Measurements from ENCODE around the gene ZNF334.

ZNF334 gene

DNA sequence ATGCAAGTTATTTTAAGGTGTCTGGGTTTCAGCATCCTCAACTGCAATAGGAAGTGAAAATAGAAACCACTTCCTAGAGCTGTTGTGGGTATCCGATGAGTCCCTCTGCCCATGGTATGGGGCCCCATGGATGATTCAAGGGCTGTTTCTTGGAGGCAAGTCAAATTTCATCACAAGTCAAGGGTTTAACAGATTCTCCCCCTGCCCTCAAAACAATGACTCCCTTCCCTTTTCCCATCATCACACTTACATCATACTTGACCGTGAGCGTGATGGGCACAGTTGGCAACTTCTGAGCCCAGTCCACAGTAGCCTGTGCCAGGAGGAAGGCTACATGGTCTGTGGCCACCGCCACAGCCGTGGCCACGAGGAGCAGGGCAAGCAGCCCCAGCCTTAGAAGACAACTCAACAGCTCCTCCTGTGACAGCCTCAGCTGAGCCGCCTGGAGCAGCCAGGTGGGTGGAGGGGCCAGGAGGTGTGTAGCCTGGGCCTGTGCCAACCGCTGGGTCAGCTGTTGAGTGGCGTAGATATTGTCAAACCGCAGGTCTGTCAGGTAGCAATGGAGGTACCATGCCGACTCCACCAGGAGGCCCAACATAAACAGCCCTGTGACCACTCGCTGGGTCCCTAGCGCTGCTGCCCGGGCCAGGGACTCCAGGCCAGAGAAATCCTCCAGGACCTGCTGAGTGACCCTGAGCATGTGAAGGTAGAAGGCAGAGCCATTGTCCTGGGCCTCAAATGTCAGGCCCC lies 31.9 kb upstream of the ZNF334 start:
- FAIRE-seq, result no peak

DNA sequence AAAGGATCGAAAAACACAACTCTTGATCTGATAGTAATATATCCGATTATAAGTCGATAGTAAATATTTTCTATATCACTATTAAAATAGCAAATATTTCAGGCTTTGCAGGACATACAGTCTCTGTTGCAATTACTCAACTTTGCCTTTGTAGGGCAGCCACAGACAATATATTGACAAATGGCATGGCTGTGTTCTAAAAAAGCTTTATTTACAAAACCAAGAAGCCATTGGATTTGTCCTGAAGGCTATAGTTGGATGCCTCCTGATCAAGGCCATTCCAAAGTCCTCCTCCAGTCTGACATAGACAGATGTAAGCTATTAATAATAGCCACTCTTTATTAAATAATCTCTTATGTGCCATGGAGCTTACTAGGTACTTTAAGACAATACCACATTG lies 31.2 kb upstream of the ZNF334 start:
- FAIRE-seq, result no peak

GRCh38 chr20:46543959-46544358 lies 30.6 kb upstream of the ZNF334 start:
- FAIRE-seq, result no peak

- FAIRE-seq, result no peak
Measured at GRCh38 chr20:46543033-46543432, 29.7 kb upstream of the ZNF334 start.

DNA sequence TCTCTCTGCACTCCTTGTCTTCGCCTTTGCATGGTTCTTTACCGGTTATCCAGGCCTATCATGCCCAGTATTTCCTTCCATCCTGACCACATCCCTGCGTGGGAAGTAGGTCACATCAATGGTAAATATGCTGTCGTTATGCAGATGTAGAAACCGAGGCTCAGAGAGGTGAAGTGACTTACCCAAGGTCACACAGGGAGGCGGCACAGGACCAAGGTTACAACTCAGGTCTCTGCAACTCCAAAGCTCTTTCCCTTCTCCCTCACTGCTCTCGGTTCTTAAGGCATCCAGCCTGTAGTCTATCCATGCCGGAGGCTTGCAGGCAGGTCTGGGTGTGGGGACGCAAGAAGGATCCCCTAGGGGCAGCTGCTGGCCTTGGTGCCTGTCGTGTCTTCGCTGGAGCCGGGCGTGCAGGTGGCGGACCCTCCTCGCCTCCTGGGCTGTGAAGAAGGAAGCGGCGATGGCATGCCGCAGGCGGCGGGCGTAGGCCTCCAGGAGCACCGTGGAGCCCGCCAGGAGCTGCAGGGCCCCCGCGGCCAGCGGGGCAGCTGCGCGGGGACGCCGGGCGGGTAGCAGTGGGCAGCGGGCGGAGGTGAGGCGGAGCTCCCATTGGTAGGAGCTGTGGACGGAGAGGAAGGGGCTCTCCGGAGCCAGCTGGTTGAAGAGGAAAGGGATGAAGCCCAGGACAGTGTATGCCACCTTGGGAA lies 28.0 kb upstream of the ZNF334 start:
- FAIRE-seq, result no peak

- FAIRE-seq, result no peak
Measured at GRCh38 chr20:46539113-46539512, 25.8 kb upstream of the ZNF334 start.

DNA sequence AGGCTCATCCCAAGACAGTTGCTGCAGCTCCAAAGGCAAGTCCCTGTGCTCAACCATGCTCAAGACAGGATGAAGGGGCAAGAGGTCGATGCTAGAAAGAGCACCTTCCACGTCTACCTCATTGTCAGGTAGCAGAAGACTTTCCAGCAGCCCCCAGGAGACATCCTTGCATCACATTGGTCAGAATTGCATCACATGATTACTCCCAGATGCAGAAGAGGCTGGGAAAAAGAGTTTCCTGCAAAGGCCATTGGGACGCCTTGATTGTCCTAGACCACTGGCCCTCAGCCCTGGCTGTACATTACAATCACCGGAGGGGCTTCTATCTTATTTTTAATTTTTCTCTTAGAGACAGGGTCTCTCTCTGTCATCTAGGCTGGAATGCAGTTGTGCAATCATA lies 17.3 kb upstream of the ZNF334 start:
- no peak for FAIRE-seq

GRCh38 chr20:46523696-46524328 lies 10.5 kb upstream of the ZNF334 start:
- no peak for FAIRE-seq

DNA sequence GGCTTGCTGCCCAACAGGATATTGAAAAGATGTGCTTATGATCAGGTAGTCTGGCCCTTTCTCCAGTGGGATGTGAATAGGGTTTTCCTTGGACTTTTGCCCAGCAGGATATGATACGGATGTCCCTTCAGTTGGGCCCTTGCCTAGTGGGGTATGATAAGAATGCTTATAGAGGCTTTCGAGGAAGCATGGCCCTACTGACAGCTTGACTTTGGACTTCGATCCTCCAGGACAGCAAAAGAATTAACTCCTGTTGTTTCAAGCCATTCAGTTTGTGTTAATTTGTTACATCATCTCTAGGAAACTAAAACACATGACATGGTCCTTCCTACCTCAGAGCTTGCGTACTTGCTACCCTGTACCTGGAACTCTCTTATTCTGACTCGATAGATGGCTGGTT lies 9.7 kb upstream of the ZNF334 start:
- FAIRE-seq, result no peak

- no peak for FAIRE-seq
Measured at GRCh38 chr20:46520976-46521579, 7.7 kb upstream of the ZNF334 start.

- no peak for FAIRE-seq
Measured at GRCh38 chr20:46520540-46520939, 7.2 kb upstream of the ZNF334 start.

DNA sequence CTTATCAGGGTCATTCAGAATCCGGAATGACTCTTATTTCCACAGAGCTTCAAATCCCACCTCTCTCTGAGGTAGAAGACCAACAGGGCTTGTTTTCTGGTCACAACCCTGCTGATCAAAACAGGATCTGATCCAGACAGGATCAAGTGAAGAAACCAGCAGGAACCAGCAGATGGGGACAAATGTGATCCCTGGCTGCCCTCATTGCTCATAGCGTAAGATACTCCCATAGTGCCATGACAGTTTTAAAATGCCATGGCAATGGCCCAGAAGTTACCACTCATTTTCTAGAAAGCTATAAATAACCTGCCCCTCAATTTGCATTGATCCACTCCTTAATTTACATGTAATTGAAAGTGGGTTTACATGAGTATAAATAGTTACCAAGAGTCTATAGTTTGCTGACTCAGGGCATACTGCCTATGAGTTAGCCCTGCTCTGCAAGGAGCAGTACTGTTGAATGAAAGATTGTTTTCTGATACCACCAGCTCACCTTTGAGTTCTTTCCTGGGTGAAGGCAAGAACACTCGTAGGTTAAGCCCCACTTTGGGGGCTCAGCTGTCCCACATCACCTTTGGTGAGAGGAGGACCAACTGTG lies 6.2 kb upstream of the ZNF334 start:
- FAIRE-seq, result no peak

DNA sequence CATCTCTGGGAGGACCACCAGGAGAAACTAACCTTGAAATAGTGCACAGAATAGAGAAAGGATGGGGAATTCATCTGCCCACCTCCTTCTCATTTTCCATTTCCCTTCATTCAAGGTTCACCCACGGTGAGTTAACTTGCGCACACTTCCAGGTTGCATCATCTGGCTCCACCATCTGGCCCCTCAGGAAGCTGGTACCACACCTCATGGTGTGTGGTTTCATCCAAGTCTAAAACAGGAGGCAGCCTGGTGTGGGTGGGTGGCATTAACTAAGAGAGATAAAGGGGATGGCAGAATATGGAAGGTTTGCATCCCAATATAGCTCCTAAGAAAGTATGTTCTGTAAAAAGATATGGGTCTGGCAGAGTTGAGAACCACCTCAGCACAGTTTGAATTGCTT lies 3.8 kb downstream of the ZNF334 start:
- no peak for FAIRE-seq

DNA sequence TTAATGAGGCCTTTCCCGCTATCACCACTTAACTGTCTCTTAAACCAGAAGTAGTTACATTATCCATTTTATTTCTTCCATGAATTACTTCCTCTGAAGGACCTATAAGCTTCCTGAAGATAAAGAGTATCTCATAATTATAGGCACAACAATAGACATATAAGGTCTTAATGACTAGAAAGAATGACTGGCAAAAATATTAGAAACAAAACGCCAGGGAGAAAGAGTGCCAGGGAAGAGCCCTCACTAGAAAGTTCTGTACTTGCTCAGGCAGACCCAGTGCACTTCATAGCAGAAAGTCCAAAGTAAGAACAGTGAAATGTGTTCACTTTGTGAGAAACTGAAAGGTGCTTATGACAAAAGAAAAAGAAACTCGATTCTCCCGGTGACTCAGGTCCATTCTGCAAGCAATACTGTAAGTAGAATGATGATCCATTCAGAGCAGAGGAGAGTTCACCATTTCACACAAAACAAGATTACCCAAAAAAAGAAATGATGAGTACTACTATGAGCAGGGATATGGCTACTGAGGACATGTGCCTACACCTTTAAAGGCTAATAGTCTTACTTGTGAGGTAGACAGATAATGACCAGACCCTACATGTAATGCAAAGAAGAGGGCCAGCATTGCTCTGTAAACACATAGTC lies 5.5 kb downstream of the ZNF334 start:
- no peak for FAIRE-seq

DNA sequence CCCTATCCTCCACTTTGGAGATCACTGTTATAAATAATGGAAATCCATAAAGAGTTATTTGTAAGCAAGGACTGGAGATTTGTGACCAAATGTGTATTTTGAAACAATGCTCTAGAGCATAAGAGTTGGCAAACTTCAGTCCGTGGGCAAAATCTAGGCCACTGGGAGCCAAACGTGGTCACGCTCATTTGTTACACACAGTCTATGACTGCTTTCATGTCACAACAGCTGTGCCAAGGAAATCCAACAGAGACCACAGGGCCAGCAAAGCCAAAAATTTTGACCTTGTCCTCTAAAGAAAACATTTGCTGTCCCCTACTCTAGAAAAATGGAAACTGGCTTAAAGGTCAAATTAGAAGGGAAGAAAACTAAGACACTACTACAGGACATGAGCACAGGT lies 7.9 kb downstream of the ZNF334 start:
- FAIRE-seq, result no peak

- FAIRE-seq, result no peak
Measured at GRCh38 chr20:46501961-46502360, 11.4 kb downstream of the ZNF334 start.

DNA sequence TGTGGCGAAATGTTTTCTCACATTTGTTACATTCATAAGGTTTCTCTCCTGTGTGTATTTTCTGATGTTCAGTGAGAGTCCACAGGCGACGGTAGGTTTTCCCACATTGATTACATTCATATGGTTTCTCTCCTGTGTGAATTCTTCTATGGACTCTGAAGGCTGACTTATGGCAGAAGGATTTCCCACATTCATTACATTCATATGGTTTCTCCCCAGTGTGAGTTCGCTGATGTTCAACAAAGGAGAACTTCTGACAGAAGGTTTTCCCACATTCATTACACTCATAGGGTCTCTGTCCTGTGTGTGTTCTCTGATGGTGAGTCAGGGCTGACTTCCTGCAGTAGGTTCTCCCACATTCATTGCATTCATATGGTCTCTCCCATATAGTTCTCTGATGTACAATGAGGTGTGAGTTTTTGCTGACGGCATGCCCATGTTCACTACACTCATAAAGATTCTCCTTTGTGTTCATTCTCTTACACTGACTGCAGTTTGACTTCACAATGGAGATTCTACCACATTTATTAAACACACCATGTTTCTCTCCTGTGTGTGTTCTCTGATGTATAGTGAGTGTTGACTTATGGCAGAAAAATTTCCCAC lies 11.9 kb downstream of the ZNF334 start:
- FAIRE-seq, result no peak

- FAIRE-seq, result no peak
Measured at GRCh38 chr20:46494077-46494476, 19.3 kb downstream of the ZNF334 start.

DNA sequence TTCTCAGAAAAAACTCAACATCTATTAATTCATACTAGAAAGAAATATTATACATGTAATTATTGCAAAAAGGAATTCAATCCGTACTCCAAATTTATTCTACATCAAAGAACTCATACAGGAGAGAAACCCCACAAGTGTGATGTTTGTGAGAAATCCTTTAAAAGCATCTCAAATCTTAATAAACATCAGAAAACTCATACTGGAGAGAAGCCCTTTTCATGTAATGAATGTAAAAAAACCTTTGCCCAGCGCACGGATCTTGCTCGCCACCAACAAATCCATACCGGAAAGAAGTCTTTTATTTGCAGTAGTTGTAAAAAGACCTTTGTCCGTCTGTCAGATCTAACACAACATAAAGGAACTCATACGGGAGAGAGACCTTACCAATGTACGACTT lies 22.0 kb downstream of the ZNF334 start:
- FAIRE-seq, result no peak

DNA sequence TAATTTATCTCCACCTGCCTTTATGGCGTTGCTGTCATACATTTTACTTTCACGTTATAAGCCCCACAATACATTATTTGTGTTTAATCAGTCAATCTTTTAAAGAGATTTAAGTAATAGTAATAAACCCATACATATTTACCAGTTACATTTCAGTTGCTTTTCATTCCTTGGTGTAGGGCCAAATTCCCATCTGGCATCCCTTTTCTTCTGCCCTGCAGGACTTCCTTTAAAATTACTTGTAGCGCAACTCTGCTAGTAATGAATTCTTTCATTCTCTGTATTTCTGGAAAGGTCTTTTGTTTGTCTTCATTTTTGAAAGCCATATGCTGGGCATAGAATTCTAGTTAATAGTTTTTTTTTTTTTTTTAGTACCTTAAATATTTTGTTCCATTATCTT lies 24.9 kb downstream of the ZNF334 start:
- no peak for FAIRE-seq

- no peak for FAIRE-seq
Measured at GRCh38 chr20:46487628-46488027, 25.7 kb downstream of the ZNF334 start.

- no peak for FAIRE-seq
Measured at GRCh38 chr20:46485431-46485830, 27.9 kb downstream of the ZNF334 start.
